Heart right ventricle (tissue), 16 donors: Measurements from ENCODE around the gene HTD2. TPM values are rescaled to one million over a fixed set of nuclear protein-coding genes. Genes with fewer than 3 reads are reported as not detected.
A peak's percentile ranks its signal among the peaks of the same experiment; 100 is the strongest.

Experiments used
- ATAC-seq, 8 donors: fragments of 200-7000 bp; cut with Tn5 transposase; one replicate each; pipeline ENCODE4 v1.9.1; 2020; ENCODE audit warnings: mild to moderate bottlenecking in 8 of 8, moderate library complexity in 8 of 8, moderate number of reproducible peaks in 1 of 8
- DNase-seq, 2 donors: peaks; one replicate each; pipeline ENCODE4 v3.0.0-alpha.2; 2020
- H3K27ac ChIP-seq, 10 donors: fragments of 200-600 bp; sonication (generic) in 2 of 10; one replicate each; pipeline versions ENCODE4 v1.5.0 to v1.8.0; 2020 to 2022; ENCODE audit warnings: mild to moderate bottlenecking in 3 of 10
- H3K27me3 ChIP-seq, 7 donors: fragments of 200-600 bp; one replicate each; pipeline ENCODE4 v1.8.0; 2021 to 2022; ENCODE audit warnings: mild to moderate bottlenecking in 2 of 7
- H3K36me3 ChIP-seq, 9 donors: fragments of 200-600 bp; sonication (generic) in 1 of 9; one replicate each; pipeline versions ENCODE4 v1.5.0 to v1.8.0; 2020 to 2022; ENCODE audit warnings: mild to moderate bottlenecking in 2 of 9
- H3K4me1 ChIP-seq, 9 donors: fragments of 200-600 bp; sonication (generic) in 1 of 9; one replicate each; pipeline versions ENCODE4 v1.5.0 to v1.8.0; 2020 to 2022; ENCODE audit warnings: mild to moderate bottlenecking in 4 of 9
- H3K4me3 ChIP-seq, 10 donors: fragments of 200-600 bp; sonication (generic) in 2 of 10; one replicate each; pipeline versions ENCODE4 v1.5.0 to v1.8.0; 2020 to 2022; ENCODE audit warnings: mild to moderate bottlenecking in 7 of 10, moderate library complexity in 2 of 10
- H3K9me3 ChIP-seq, 11 donors: fragments of 200-600 bp in 10 of 11; sonication (generic) in 2 of 11; one replicate each; pipeline versions ENCODE4 v1.5.0 to v1.8.0; 2013 to 2022; ENCODE audit warnings: mild to moderate bottlenecking in 2 of 11, control low read depth in 1 of 11, moderate library complexity in 1 of 11
- CTCF ChIP-seq, 9 donors: fragments of 200-600 bp; sonication (generic) in 2 of 9; IDR thresholded peaks; one replicate each; pipeline versions ENCODE4 v1.5.0 to v1.8.0; 2021 to 2022; ENCODE audit warnings: antibody characterized with exemption in 9 of 9, mild to moderate bottlenecking in 5 of 9, moderate library complexity in 1 of 9
- WGBS, 2 donors: extraction: QIAGEN DNeasy Blood & Tissue Kit; methylation state at CpG; one replicate each; pipeline ENCODE4 v1.1.7; 2013; ENCODE audit warnings: inconsistent platforms in 1 of 2; 5-methylcytosine and 5-hydroxymethylcytosine counted together
- intact Hi-C, 10 donors: fragments of 100-400 bp; cut with DNase I; formaldehyde crosslinking; loops; one replicate each; pipeline versions ENCODE4 v1.11.1 to v1.14.2; 2022
- long read RNA-seq, 3 donors: library from polyadenylated mRNA; unstranded; transcript quantifications; one replicate each; pipeline ENCODE4 v2.0.0, GENCODE V29; 2020 to 2021
- polyA plus RNA-seq, 2 donors: library from polyadenylated mRNA; stranded (reverse); fragments of 200-250 nt; gene quantifications; one replicate each; pipeline ENCODE4 v1.2.3, GENCODE V29; 2013
- total RNA-seq, 10 donors: library from RNA; stranded (reverse); fragmentation: NEBNext Ultra II Directional in 3 of 10; extraction: Animal tissue kit (Norgen Biotek cat#: 25700) in 3 of 10; gene quantifications; one replicate each; pipeline versions ENCODE4 v1.2.1 to v1.2.4, GENCODE V29; 2021 to 2023
- donor health status: Arrhythmogenic right ventricular cardiomyopathy.
- donor health status: ischemic (EF 13 %, LVEDD 7.1; RV severe dilation, severe dysfunction).
- donor health status: healthy with polysubstance abuse.
- donor health status: DM: no; HTN: yes; CAD: no.
- donor health status: DM: no; HTN: no; CAD: no.
- donor health status: ischemic (EF 25% LVEDD 6.9; RV normal size, moderate dysfunction).
- donor health status: ischemic (EF 25% LVEDD 5.7; RV mildly dilated, moderate dysfunction).
- donor health status: healthy.
- donor health status: DM: yes; HTN: yes; CAD: no.
- donor health status: Ischemic cardiomyopathy.
- donor health status: ischemic (EF 35%, LVEDD 5.7; RV mildly dilated, moderate dysfunction).
- donor health status: nonischemic (EF 11% LVEDD 7.7; RV severe dilation, severe dysfunction).
- donor health status: DM: yes; HTN: yes; CAD: no.
- donor health status: PGD.
- donor health status: ischemic (EF 29% LVEDD 5.4; RV normal size, mild dysfunction).
- donor health status: nonischemic (EF 23%, LVEDD 6.1; RV moderate dilation, normal function).

HTD2 gene
- total RNA-seq (10 to 100 TPM; 11.2 to 19.5 (median 13.1) TPM), polyA plus RNA-seq (1 to 10 TPM; 2.4 to 9.0 TPM)
- long read RNA-seq, donor 1, transcript HTD2-201 (5 exons, 1,508 nt) = major isoform, 8 of 11 reads
- long read RNA-seq, donor 1, partial matches to known transcripts = 0 of 11 reads
- long read RNA-seq, donor 1, other reads (novel, unspliced or antisense) = 0 of 11 reads
- long read RNA-seq, donor 2, transcript HTD2-201 (5 exons, 1,508 nt) = major isoform, 16 of 20 reads
- long read RNA-seq, donor 2, partial matches to known transcripts = 0 of 20 reads
- long read RNA-seq, donor 2, other reads (novel, unspliced or antisense) = 0 of 20 reads
- long read RNA-seq, donor 3, transcript HTD2-206 (5 exons, 1,378 nt) = minor isoform, 11 of 37 reads
- long read RNA-seq, donor 3, transcript HTD2-201 (5 exons, 1,508 nt) = major isoform, 23 of 37 reads
- long read RNA-seq, donor 3, partial matches to known transcripts = 1 of 37 reads
- long read RNA-seq, donor 3, other reads (novel, unspliced or antisense) = 2 of 37 reads

GRCh38 chr3:58305882-58306711, at the start of gene HTD2, which contains the start of gene RPP14:
TSS of gene HTD2 (plus strand) at chr3:58306520. CDS start at chr3:58317614, 11,094 bp downstream.
TSS of gene RPP14 (plus strand) at chr3:58306245. CDS start at chr3:58310330, 4,085 bp downstream.
- Histone ChIP-seq H3K9me3 (no peaks in the 10 kb centered on the region), H3K27ac (peak within 1 kb of the TSS; percentile 95 to 99 (median 97)), H3K36me3 (peaks cover 0 to 29% (median 10%) of the 10 kb centered on the region in 9 donors), H3K4me3 (peak within 1 kb of the TSS; percentile 73 to 93 (median 87)), H3K27me3 (no peaks in the 10 kb centered on the region), H3K4me1 (peaks cover 0 to 40% (median 32%) of the 10 kb centered on the region in 9 donors)
- 3 to 4% methylated on average over 68 to 71 of the region's 71 CpGs for WGBS, 2 donors
- intact Hi-C loops = loop anchor here in 3 of 10 donors (5.0 to 10.0 kb wide), 4 partner anchors 69 to 301 kb away; partner anchors contain the start of genes ABHD6 (in 2 of the 3) and FLNB (in 1 of the 3)
- DNase-seq (peak; percentile 98 to 99), ATAC-seq (peak; percentile 95 to 98 (median 96))
- TF ChIP-seq CTCF (IDR thresholded peaks at IDR 0.05) = peak; percentile 94 to 99 (median 98)

- no peak for TF ChIP-seq CTCF (IDR thresholded peaks at IDR 0.05)
- Histone ChIP-seq H3K4me3 (no peak overlapping the region), H3K27me3 (no peaks in the 10 kb centered on the region), H3K9me3 (no peaks in the 10 kb centered on the region), H3K4me1 (peaks cover 0 to 5% (median 0%) of the 10 kb centered on the region in 9 donors), H3K36me3 (peaks cover 0 to 53% (median 13%) of the 10 kb centered on the region in 9 donors), H3K27ac (no peak overlapping the region)
- intact Hi-C loops = no loop called here
- ATAC-seq (no peak), DNase-seq (no peak)
- 91 to 95% methylated on average over 10 of the region's 10 CpGs for WGBS, 2 donors
Observed at GRCh38 chr3:58258392-58259055, 47.8 kb upstream of the HTD2 start.

GRCh38 chr3:58260261-58260731, 46.0 kb upstream of the HTD2 start:
- H3K4me1 ChIP-seq = peaks cover 0 to 5% (median 0%) of the 10 kb centered on the region in 9 donors
- H3K9me3 ChIP-seq = no peaks in the 10 kb centered on the region
- no peak overlapping the region for H3K27ac ChIP-seq
- no peak for TF ChIP-seq CTCF (IDR thresholded peaks at IDR 0.05)
- DNase-seq (no peak), ATAC-seq (no peak)
- no peaks in the 10 kb centered on the region for H3K27me3 ChIP-seq
- WGBS, 2 donors = 90 to 94% methylated on average over 6 of the region's 6 CpGs
- H3K36me3 ChIP-seq = peaks cover 0 to 56% (median 13%) of the 10 kb centered on the region in 9 donors
- intact Hi-C loops = no loop called here
- H3K4me3 ChIP-seq = no peak overlapping the region
